Measurements from ENCODE around the gene MAP3K1.
"Not testable (repeated sequence)": the region's sequence is repeated elsewhere in the genome, so short reads cannot be mapped to it uniquely, and the experiment has no call there.

The MAP3K1 gene

DNA sequence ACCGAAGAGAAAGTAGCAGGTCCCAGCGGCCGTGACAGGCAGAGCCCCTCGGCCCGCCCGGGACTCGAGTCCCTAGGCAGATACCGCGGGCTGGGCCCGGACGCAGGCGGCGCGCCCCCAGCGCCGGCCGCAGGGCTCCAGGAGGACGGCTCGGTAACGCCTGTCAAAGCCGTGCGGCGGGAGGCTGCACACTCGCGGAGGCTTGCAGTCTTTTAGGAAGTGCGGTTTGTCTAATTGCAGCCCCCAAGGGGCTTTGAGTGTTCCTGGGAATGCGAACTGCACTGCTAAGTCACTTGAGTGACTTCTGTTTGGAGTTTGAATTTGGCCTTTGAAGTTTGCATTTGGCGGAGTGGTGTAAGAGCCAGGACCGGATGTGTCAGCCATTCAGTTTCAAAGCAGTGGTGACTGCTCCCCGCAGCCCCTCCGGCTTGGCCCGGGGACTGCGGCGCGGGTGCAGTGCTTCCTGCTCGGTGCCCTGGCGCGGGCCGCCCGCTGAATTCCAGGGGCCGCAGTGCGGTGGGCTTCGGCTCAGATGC is 1.3 kb downstream of the MAP3K1 start:
- DNase-seq: no peak

GRCh38 chr5:56817263-56818014 is 2.1 kb downstream of the MAP3K1 start:
- DNase-seq: no peak

GRCh38 chr5:56818450-56819037 is 3.2 kb downstream of the MAP3K1 start:
- DNase-seq: no peak

DNA sequence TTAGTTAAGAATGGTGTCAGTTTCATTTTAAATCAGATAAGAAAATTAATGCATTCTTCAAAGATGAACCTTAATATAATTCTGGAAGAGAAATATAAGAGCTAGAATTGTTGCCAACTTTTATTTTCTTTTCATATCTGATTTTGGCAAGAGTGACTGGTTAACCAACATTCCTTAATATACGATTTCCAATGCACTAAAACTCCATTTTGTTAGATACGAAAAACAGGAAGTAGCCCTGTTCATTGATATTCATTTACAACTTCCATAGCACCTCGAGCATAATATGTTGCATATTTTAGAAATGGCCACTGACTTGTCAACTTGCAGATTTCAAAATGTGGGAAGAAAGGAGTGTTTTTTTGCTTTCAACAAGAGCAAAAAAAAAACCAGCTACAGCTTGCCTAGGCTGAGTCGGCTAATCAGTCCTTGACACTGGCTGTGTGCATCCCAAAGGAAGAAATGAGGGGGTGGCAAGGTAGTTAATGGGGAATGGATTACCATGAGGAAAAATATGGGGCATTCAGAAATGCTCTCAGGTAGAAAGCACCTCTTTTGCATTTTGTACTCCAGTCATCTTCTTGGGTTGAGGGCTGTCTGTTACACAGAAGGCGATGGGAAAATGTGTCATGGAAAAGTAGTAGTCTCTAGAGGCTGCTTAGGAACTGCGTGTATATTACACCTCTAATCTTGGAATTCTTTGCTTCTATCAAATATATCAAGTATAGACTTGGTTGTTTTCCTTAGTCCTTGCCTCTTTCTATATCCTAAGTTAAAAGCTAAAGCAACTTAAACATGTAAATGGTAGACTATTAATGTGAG is 3.9 kb downstream of the MAP3K1 start:
- DNase-seq: peak; percentile 81

- not testable (repeated sequence) for DNase-seq
Measured at GRCh38 chr5:56821868-56822267, 6.5 kb downstream of the MAP3K1 start.

DNA sequence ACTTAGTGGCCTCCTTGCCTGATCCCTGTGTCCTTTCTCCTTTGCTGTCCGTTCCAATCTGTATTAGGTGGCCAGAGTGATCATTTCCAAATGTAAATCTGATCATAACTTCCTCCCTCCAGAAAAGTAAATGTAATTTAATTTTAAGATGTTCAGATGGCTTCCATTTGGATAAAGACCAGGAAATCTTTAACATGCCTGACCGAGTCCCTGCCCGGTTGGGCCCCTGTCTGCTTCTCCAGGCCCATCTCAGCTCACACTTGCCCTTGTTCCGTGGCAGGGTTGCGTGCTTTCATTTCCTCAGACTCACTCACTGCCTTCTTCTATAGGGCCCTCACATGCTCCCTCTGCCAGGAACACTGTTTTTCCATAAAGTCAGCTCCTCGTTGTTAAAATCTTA is 7.6 kb downstream of the MAP3K1 start:
- DNase-seq: no peak

GRCh38 chr5:56824019-56824418 is 8.7 kb downstream of the MAP3K1 start:
- DNase-seq: no peak

DNA sequence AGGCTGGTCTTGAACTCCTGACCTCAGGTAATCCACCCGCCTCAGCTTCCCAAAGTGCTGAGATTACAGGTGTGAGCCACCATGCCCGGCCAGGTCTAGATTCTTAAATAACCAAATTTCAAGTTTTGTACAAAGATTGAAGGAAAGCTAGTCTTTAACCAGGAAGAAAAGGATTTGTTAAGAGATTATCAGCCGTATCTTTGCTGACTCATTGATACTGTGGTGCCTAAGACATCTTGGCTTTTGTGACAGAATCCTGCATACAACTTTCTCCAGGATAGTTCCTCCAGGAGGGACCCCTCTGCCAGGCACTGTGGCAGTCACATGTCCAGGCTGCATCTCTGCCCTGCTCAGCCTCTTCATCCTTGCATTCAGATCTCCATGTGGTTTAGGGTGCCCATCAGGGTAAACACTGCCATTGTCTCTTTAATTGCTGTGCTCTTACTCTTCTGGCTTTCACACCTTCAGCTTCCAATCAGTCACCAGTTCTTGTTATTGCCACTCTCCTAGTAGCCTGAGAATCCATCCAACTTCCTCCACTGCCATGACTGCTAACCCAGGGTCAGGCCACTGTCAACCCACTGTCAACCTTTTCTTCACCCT is 10.0 kb downstream of the MAP3K1 start:
- DNase-seq: no peak

GRCh38 chr5:56827049-56827448 is 11.7 kb downstream of the MAP3K1 start:
- no peak for DNase-seq

DNA sequence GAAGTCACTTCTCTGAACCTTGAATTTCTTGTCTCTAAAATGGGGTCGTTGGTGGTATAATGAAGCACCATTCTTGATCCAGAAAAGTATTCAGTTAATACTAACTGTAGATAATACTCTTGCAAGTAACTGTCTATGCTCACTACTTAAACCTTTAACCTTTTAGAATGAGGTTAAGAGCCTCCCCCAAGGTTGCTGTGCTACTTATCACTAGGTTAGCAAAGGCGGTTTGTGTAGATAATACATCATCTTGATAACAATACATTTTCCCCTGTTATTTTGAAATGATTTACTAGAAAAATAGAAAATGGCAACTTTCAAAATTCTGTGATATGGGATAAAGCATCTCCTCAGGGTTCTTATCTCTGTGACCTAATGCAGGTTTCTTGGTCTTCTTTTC is 12.6 kb downstream of the MAP3K1 start:
- DNase-seq: no peak

- no peak for DNase-seq
Measured at GRCh38 chr5:56829137-56829908, 14.0 kb downstream of the MAP3K1 start.

GRCh38 chr5:56831773-56832172 is 16.4 kb downstream of the MAP3K1 start:
- no peak for DNase-seq

DNA sequence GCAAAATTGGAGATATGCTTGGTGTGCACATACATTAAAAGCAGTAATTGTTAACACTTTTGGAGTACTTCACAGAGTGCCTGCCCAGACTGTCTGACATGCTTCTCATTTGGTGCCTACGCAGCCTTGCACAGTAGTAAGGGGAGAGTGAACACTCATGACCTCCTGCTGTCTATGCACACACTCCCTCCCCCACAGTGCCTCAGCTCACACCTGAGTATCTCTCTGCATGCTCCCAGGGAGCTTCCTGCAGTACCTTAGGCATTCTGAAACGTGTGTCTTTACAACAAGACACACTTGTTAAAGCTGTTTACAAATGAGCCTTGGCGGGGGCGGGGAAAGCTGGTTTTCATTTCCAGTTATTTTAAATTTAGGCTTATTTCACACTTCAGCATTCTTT is 18.0 kb downstream of the MAP3K1 start:
- no peak for DNase-seq

DNA sequence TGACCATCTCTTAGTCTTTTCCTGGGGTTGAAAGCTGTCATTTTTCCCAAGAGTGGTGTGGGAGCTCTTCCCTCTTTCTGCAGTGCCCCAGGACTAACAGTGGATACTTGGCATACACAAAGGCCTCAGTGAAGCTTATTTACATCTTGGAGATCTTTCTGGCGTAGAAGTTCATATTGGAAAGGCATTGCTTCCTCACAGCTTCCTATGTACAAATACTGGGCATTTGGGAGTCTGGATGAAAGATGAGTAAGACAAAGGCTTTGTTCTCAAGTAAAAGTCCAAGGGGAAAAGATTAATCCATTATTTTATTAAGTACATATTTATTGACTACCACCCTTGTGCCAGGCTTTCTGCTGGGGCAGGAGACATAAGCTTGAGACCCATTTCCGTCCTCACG is 22.0 kb downstream of the MAP3K1 start:
- no peak for DNase-seq

- no peak for DNase-seq
Measured at GRCh38 chr5:56837956-56838355, 22.6 kb downstream of the MAP3K1 start.

- peak; percentile 86 for DNase-seq
Measured at GRCh38 chr5:56838409-56839039, 23.2 kb downstream of the MAP3K1 start.

GRCh38 chr5:56839062-56839461 is 23.7 kb downstream of the MAP3K1 start:
- no peak for DNase-seq

DNA sequence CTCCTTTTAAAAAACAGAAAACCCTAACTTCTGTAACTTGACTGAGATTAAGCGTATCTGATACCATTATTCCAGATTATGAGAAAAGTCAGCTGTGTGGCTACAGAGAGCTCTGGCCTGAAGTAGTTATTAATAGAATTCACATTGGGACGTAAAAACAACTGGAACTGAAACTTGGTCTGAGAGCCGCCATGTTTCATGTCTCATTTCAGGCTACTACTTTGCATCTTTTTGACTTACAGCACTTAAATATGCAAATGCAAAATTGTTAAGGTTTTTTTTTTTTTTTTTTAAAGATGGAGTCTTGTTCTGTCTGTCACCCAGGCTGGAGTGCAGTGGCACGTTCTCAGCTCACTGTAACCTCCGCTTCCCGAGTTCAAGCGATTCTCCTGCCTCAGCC is 25.2 kb downstream of the MAP3K1 start:
- no peak for DNase-seq

DNA sequence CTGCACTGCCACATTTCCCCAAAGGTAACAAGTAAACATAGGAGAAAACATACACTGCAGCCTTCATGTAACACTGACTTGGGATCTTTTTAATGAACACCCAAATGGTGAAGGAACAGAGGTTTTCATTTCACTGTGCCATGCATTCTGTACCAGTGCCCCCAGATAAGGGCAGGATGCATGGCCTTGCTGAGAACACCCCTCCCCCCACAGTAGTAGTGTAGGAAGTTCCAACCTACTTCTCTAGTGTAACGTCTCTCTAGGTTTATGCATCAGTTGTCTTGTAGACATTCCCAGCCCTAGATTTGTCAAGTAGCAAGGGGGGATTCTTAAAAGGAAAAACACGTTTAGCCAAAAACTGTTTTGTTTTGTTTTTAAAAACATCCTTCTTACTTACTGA is 29.9 kb downstream of the MAP3K1 start:
- DNase-seq: no peak

- DNase-seq: no peak
Measured at GRCh38 chr5:56845904-56846480, 30.6 kb downstream of the MAP3K1 start.

DNA sequence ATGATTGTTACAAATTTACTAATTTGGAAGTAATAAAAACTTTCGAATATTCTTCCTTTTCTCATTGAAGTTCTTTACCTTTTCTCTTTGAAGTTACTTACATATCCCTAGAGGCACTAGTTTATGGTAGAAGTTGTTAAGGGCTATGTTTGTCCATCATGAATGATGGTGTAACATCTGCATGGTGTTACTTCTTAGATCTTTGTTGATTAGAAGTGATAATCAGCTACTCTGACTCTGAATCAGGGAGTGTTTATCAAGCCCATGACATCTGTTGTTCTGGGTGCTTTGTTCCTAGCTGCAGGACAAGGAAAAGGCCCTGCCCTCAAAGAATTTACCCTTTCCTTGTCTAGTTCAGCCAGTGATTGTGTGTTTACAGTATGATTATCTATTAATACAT is 32.9 kb downstream of the MAP3K1 start:
- DNase-seq: no peak

DNA sequence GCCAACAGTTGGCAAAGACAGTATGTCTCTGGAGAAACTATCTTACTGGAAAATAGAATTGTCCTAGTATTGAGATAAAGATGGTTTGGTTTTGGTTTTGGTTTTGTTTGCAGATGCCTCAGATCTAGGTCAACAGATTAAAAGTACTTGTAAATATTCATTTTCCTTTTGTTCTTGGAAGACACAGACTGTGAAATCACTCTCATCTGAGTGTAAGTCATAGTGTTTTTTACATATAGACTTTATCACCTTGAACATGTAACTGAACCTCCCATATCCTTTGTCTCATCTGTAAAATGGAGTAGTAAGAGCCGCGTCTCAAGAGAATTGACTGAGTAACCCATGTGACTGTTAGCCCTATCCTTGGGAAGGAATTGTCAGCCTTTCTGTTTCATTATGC is 34.3 kb downstream of the MAP3K1 start:
- DNase-seq: no peak

All from kidney glomerular epithelial cell (primary cell).